ENCODE data around the gene CCDC47.

Gene CCDC47

GRCh38 chr17:63785556-63785955 lies 12.2 kb upstream of the CCDC47 start:
- no peak for DNase-seq (ENCODE audit: low read depth in 1 of 2, low spot score in 1 of 2)

- DNase-seq (ENCODE audit: low read depth in 1 of 2, low spot score in 1 of 2) = no peak
These were observed 10.1 kb upstream of the CCDC47 start for GRCh38 chr17:63783522-63783921.

- no peak for DNase-seq (ENCODE audit: low read depth in 1 of 2, low spot score in 1 of 2)
These were observed 7.5 kb upstream of the CCDC47 start for GRCh38 chr17:63780928-63781327.

- no peak for DNase-seq (ENCODE audit: low read depth in 1 of 2, low spot score in 1 of 2)
These were observed 7.1 kb upstream of the CCDC47 start for GRCh38 chr17:63780507-63780906.

GRCh38 chr17:63775420-63775819 lies 2.0 kb upstream of the CCDC47 start:
- DNase-seq (ENCODE audit: low read depth in 1 of 2, low spot score in 1 of 2) = no peak

GRCh38 chr17:63774969-63775265 lies 1.5 kb upstream of the CCDC47 start:
- DNase-seq (ENCODE audit: low read depth in 1 of 2, low spot score in 1 of 2) = no peak

GRCh38 chr17:63774141-63774968 lies 958 bp upstream of the CCDC47 start, which contains the start of gene DDX42:
Gene DDX42 (plus strand): TSS chr17:63774170. CDS start chr17:63787050, 12,880 bp downstream.
- peak; percentile 19 to 90 for DNase-seq (ENCODE audit: low read depth in 1 of 2, low spot score in 1 of 2)

GRCh38 chr17:63772801-63773271 lies 561 bp downstream of the CCDC47 start:
- no peak for DNase-seq (ENCODE audit: low read depth in 1 of 2, low spot score in 1 of 2)

- no peak for DNase-seq (ENCODE audit: low read depth in 1 of 2, low spot score in 1 of 2)
These were observed 5.0 kb downstream of the CCDC47 start for GRCh38 chr17:63768433-63768832.

- DNase-seq (ENCODE audit: low read depth in 1 of 2, low spot score in 1 of 2) = no peak
These were observed 6.6 kb downstream of the CCDC47 start for GRCh38 chr17:63766754-63767153.

- no peak for DNase-seq (ENCODE audit: low read depth in 1 of 2, low spot score in 1 of 2)
These were observed 8.7 kb downstream of the CCDC47 start for GRCh38 chr17:63764716-63765115.

GRCh38 chr17:63762161-63763078 lies 11.0 kb downstream of the CCDC47 start:
- no peak for DNase-seq (ENCODE audit: low read depth in 1 of 2, low spot score in 1 of 2)

- no peak for DNase-seq (ENCODE audit: low read depth in 1 of 2, low spot score in 1 of 2)
These were observed 12.4 kb downstream of the CCDC47 start for GRCh38 chr17:63760771-63761539.

GRCh38 chr17:63758428-63758827 lies 15.0 kb downstream of the CCDC47 start:
- no peak for DNase-seq (ENCODE audit: low read depth in 1 of 2, low spot score in 1 of 2)

GRCh38 chr17:63754046-63754445 lies 19.4 kb downstream of the CCDC47 start:
- DNase-seq (ENCODE audit: low read depth in 1 of 2, low spot score in 1 of 2) = no peak

GRCh38 chr17:63753215-63753614 lies 20.2 kb downstream of the CCDC47 start:
- no peak for DNase-seq (ENCODE audit: low read depth in 1 of 2, low spot score in 1 of 2)

- DNase-seq (ENCODE audit: low read depth in 1 of 2, low spot score in 1 of 2) = no peak
These were observed 20.7 kb downstream of the CCDC47 start for GRCh38 chr17:63752707-63753106.

- DNase-seq (ENCODE audit: low read depth in 1 of 2, low spot score in 1 of 2) = no peak
These were observed 21.6 kb downstream of the CCDC47 start for GRCh38 chr17:63751806-63752205.

GRCh38 chr17:63741408-63742173 lies 31.8 kb downstream of the CCDC47 start, which contains the start of gene STRADA:
Gene STRADA (minus strand): TSS chr17:63741799. CDS start chr17:63728369, 13,430 bp downstream.
- DNase-seq (ENCODE audit: low read depth in 1 of 2, low spot score in 1 of 2) = peak; percentile 95 to 98

GRCh38 chr17:63741143-63741407 lies 32.3 kb downstream of the CCDC47 start:
- DNase-seq (ENCODE audit: low read depth in 1 of 2, low spot score in 1 of 2) = no peak

Measured in activated CD4-positive, alpha-beta T cell treated with anti-CD3 and anti-CD28 coated beads, Interleukin-2, amount 50 U/mL, for 24 hours (primary cell).